GM06990 (cell line): Measurements from ENCODE around the gene ZNF525.

Source experiments
- DNase-seq: peaks from one replicate; pipeline ENCODE4 v3.0.0-alpha.2; 2011; ENCODE audit not compliant: insufficient read length; ENCODE audit errors: extremely low read depth
- H3K27me3 ChIP-seq: replicated peaks from 2 replicates; pipeline ENCODE4 v1.6.0; 2011; ENCODE audit warnings: low read length; ENCODE audit not compliant: control insufficient read depth, insufficient read depth
- H3K36me3 ChIP-seq: 2 replicates; pipeline ENCODE4 v1.5.1; 2011; ENCODE audit warnings: low read length; ENCODE audit not compliant: control insufficient read depth, insufficient read depth
- H3K4me3 ChIP-seq: replicated peaks from 2 replicates; pipeline ENCODE4 v1.5.1; 2011; ENCODE audit warnings: low read depth, mild to moderate bottlenecking, control low read depth, low read length
- TF ChIP-seq, protein P1 (sequence below): IDR thresholded peaks from 2 replicates; pipeline ENCODE4 v1.5.1; 2011; ENCODE audit warnings: low read length, control low read depth, mild to moderate bottlenecking, inconsistent platforms; ENCODE audit not compliant: insufficient read depth, poor library complexity, severe bottlenecking

Gene ZNF525

DNA sequence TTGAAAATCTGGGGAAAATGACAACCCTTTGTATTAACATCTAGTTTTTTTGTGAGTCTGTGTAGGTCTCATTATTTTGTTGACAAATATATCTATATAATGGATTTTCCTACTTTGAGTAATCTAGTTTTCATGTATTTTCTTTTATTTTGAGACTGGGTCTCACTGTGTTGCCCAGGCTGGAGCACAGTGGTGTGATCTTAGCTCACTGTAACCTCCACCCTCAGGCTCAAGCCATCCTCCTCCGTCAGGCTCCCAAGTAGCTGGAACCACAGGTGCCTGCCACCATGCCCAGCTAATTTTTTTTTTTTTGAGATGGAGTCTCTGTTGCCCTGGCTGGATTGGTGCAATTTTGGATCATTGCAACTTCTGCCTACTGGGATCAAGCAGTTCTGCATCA lies 9.2 kb downstream of the ZNF525 start:
- peaks cover 11% of the 10 kb centered on the region for H3K36me3 ChIP-seq
- H3K27me3 ChIP-seq, result no peaks in the 10 kb centered on the region
- TF ChIP-seq, protein P1, sequence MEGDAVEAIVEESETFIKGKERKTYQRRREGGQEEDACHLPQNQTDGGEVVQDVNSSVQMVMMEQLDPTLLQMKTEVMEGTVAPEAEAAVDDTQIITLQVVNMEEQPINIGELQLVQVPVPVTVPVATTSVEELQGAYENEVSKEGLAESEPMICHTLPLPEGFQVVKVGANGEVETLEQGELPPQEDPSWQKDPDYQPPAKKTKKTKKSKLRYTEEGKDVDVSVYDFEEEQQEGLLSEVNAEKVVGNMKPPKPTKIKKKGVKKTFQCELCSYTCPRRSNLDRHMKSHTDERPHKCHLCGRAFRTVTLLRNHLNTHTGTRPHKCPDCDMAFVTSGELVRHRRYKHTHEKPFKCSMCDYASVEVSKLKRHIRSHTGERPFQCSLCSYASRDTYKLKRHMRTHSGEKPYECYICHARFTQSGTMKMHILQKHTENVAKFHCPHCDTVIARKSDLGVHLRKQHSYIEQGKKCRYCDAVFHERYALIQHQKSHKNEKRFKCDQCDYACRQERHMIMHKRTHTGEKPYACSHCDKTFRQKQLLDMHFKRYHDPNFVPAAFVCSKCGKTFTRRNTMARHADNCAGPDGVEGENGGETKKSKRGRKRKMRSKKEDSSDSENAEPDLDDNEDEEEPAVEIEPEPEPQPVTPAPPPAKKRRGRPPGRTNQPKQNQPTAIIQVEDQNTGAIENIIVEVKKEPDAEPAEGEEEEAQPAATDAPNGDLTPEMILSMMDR, result no peak
- H3K4me3 ChIP-seq, result no peak overlapping the region
- no peak for DNase-seq

DNA sequence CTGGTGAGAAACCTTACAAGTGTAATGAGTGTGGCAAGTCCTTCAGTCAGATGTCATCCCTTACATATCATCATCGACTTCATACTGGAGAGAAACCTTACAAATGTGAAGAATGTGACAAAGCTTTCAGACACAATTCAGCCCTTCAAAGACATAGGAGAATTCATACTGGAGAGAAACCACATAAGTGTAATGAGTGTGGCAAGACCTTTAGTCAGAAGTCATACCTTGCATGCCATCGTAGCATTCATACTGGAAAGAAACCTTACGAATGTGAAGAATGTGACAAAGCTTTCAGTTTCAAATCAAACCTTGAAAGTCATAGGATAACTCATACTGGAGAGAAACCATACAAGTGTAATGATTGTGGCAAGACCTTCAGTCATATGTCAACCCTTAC lies 15.9 kb downstream of the ZNF525 start:
- DNase-seq, result no peak
- Histone ChIP-seq H3K4me3 (no peak overlapping the region), H3K36me3 (peaks cover 6% of the 10 kb centered on the region), H3K27me3 (no peaks in the 10 kb centered on the region)
- TF ChIP-seq, protein P1, result no peak

DNA sequence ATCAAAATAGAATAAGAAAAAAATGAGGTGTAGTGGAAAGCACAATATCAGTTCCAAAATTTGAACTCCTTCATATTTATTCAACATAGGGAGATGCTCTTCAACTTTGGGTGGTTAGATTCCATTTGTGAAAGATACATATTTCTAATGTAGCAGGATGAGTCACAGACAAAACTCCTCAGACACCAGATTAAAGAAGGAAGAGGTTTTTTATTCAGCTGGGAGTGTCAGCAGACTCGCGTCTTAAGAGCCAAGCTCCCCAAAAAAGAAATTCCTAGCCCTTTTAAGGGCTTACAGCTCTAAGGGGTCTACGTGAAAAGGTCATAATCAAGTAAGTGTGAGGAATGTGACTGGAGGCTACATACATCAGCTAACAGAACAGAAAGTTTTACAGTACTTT lies 22.7 kb downstream of the ZNF525 start:
- Histone ChIP-seq H3K4me3 (no peak overlapping the region), H3K36me3 (no peaks in the 10 kb centered on the region), H3K27me3 (no peaks in the 10 kb centered on the region)
- no peak for DNase-seq
- TF ChIP-seq, protein P1, result no peak

DNA sequence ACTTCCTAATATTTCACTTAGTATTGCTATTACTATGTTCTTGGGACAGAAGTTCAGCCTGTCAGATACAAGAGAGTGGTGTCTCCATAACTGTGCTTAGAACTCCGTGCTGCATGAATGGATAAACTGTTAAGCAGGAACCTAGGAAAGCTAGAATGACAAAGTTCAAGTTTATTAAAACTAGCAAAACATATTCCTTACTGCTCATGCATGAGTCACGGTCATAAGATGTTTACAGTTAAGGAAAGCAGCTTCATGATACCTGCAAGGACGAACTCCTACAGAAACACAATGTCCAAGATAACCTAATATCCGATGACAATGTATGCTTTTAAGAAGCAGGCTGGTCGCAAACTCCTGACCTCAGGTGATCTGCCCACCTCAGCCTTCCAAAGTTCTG lies 23.4 kb downstream of the ZNF525 start:
- Histone ChIP-seq H3K27me3 (no peaks in the 10 kb centered on the region), H3K4me3 (no peak overlapping the region), H3K36me3 (no peaks in the 10 kb centered on the region)
- TF ChIP-seq, protein P1, result no peak
- DNase-seq, result no peak

DNA sequence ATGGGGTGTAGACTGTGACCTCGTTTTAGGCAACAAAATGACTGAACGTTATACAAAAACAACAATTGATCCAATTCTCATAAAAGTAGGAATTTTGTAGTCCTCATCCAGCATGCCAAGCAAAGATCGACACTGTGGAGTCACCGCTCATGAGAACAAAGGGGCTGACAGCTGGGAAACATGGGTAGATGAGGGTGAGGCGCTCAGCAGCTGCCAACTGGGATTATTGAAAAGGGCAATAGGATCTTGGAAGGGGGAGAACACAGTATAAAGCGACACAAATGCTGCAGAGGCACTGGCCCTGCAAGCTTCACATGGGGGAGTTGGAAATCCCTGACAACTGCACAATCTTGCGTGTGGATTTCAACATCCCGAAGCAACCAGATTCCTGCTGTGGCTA lies 24.1 kb downstream of the ZNF525 start:
- no peak for DNase-seq
- TF ChIP-seq, protein P1, result no peak
- Histone ChIP-seq H3K4me3 (no peak overlapping the region), H3K36me3 (no peaks in the 10 kb centered on the region), H3K27me3 (no peaks in the 10 kb centered on the region)

DNA sequence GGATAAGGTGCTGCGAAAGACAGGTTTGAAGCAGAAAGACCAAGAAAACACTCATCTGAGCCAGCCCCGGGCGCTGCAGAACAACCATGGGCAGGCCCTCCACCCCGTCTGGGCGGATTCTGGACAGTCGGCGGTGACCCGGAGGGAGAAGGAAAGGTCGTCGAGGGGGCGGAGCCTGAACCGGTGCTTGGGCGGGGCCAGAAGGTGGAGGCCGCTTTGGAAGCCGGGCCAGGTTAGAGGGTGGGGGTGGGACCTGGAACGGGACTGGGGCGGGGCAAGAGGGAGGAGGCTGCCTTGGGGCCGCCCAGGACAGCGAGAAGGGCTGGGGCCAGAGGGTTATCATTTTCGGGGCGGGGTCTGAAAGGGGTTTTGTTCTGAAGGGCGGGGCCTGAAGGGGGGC lies 24.5 kb downstream of the ZNF525 start:
- no peaks in the 10 kb centered on the region for H3K27me3 ChIP-seq
- TF ChIP-seq, protein P1, result no peak
- H3K36me3 ChIP-seq, result no peaks in the 10 kb centered on the region
- no peak for DNase-seq
- H3K4me3 ChIP-seq, result no peak overlapping the region
